ENCODE results near the gene PTPRG.

- TF ChIP-seq, protein P1, sequence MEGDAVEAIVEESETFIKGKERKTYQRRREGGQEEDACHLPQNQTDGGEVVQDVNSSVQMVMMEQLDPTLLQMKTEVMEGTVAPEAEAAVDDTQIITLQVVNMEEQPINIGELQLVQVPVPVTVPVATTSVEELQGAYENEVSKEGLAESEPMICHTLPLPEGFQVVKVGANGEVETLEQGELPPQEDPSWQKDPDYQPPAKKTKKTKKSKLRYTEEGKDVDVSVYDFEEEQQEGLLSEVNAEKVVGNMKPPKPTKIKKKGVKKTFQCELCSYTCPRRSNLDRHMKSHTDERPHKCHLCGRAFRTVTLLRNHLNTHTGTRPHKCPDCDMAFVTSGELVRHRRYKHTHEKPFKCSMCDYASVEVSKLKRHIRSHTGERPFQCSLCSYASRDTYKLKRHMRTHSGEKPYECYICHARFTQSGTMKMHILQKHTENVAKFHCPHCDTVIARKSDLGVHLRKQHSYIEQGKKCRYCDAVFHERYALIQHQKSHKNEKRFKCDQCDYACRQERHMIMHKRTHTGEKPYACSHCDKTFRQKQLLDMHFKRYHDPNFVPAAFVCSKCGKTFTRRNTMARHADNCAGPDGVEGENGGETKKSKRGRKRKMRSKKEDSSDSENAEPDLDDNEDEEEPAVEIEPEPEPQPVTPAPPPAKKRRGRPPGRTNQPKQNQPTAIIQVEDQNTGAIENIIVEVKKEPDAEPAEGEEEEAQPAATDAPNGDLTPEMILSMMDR (IDR thresholded peaks at IDR 0.05), result no peak
- TF ChIP-seq POLR2A (IDR thresholded peaks at IDR 0.05) (no peak), POLR2AphosphoS5 (IDR thresholded peaks at IDR 0.05) (no peak), EP300 (IDR thresholded peaks at IDR 0.05) (no peak)
These were observed 529.1 kb downstream of the PTPRG start for GRCh38 chr3:62090519-62090918.
